SU-DHL-6 (cell line): ENCODE measurements around the gene SNUPN.

Experiments used
- H2AFZ ChIP-seq: fragments of 200-600 bp; sonication (generic); 2 replicates; pipeline ENCODE4 v1.6.1; 2014; ENCODE audit warnings: low read depth, mild to moderate bottlenecking, moderate library complexity, mixed read lengths, antibody characterized with exemption, low read length; ENCODE audit not compliant: severe bottlenecking
- H3F3A ChIP-seq: fragments of 200-600 bp; shearing (Covaris generic); 2 replicates; pipeline ENCODE4 v1.6.0; 2016; ENCODE audit warnings: antibody characterized with exemption, mild to moderate bottlenecking; ENCODE audit not compliant: insufficient read depth
- H3K27ac ChIP-seq: fragments of 200-600 bp; sonication (generic); 2 replicates; pipeline ENCODE4 v1.5.1; 2016; ENCODE audit warnings: low read depth, mild to moderate bottlenecking, low read length, moderate library complexity, mixed read lengths
- H3K27me3 ChIP-seq: fragments of 200-600 bp; sonication (generic), shearing (Covaris generic); 2 replicates; pipeline ENCODE4 v1.6.0; 2014; ENCODE audit warnings: mild to moderate bottlenecking, low read length
- H3K36me3 ChIP-seq: fragments of 200-600 bp; sonication (generic); 2 replicates; pipeline ENCODE4 v1.6.1; 2014; ENCODE audit warnings: mild to moderate bottlenecking, low read length, mixed read lengths
- H3K4me2 ChIP-seq: fragments of 300-600, 200-600 bp; shearing (Covaris generic), sonication (generic); 2 replicates; pipeline ENCODE4 v1.6.0; 2014; ENCODE audit warnings: low read length, low read depth, mild to moderate bottlenecking; ENCODE audit not compliant: poor library complexity, severe bottlenecking
- H3K4me3 ChIP-seq: fragments of 200-600 bp; sonication (generic); 2 replicates; pipeline ENCODE4 v1.5.1; 2014; ENCODE audit warnings: antibody characterized with exemption, low read length, mild to moderate bottlenecking, mixed read lengths; ENCODE audit not compliant: insufficient read depth, poor library complexity, severe bottlenecking
- H3K79me2 ChIP-seq: fragments of 200-600 bp; sonication (generic); 2 replicates; pipeline ENCODE4 v1.6.1; 2014; ENCODE audit warnings: mild to moderate bottlenecking, low read length, moderate library complexity; ENCODE audit not compliant: insufficient read depth
- H3K9ac ChIP-seq: fragments of 200-600 bp; sonication (generic); 2 replicates; pipeline ENCODE4 v1.7.0; 2014; ENCODE audit warnings: mild to moderate bottlenecking, low read length
- H3K9me2 ChIP-seq: fragments of 200-600 bp; sonication (generic); replicated peaks from 2 replicates; pipeline ENCODE4 v1.6.1; 2014; ENCODE audit warnings: low read length; ENCODE audit not compliant: insufficient read depth
- H3K9me3 ChIP-seq: fragments of 200-600 bp; sonication (generic); 2 replicates; pipeline ENCODE4 v1.6.1; 2014; ENCODE audit warnings: low read length, mixed read lengths; ENCODE audit not compliant: insufficient read depth
- H4K20me1 ChIP-seq: fragments of 200-600 bp; sonication (generic); 2 replicates; pipeline ENCODE4 v1.6.1; 2014; ENCODE audit warnings: low read depth, mild to moderate bottlenecking, antibody characterized with exemption, low read length, moderate library complexity, mixed read lengths
- EZH2phosphoT487 ChIP-seq: fragments of 200-600 bp; sonication (generic), shearing (Covaris generic); conservative IDR thresholded peaks from 2 replicates; pipeline ENCODE4 v1.6.1; 2018; ENCODE audit warnings: mild to moderate bottlenecking, antibody characterized with exemption, low read length, moderate library complexity, mixed read lengths
- TF ChIP-seq, protein P1 (sequence below): fragments of 200-600 bp; sonication (generic); IDR thresholded peaks from one replicate; pipeline ENCODE4 v1.5.1; 2017; ENCODE audit warnings: antibody characterized with exemption, mild to moderate bottlenecking, low read length, moderate library complexity; ENCODE audit not compliant: insufficient read depth, poor library complexity, severe bottlenecking

The SNUPN gene

DNA sequence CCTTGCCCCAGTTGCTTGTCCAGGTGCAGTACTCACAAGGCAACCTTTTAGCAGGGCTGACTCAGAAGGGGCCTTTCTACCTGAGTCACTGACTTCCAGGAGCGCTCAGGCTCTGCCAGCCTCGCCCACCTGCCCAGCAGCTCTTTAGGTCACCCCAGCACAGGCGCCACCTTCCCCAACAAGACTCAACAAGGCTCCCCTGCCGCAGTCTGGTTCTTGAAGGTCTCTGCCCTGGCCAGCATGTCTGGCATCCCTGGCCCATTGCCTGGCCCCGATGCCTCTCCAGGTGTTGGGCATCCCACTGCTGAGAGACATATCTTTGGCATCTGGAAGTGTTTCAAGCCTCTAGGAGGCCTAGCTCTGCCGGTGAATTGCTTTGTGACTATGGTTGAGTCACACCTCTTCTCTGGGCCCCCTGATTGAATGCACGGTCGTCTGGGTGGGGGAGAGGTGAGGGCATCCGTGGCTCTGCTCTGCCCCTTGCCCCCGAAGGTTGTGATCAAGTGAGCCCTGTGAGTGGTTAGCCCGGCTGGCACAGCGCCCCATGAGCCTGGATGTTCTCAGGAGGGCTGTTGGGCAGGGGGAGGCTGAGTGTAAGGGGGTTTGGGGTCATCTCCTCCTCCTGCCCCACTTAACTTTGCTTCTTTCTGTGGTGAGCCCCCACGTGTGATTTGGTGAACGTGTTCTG lies 43.8 kb upstream of the SNUPN start:
- Histone ChIP-seq H3K9me2 (no peaks in the 10 kb centered on the region), H3K27ac (no peak overlapping the region), H3K4me3 (no peak overlapping the region), H3F3A (no peaks in the 10 kb centered on the region), H3K4me2 (no peak overlapping the region), H3K9me3 (no peaks in the 10 kb centered on the region), H3K79me2 (no peaks in the 10 kb centered on the region), H2AFZ (no peak overlapping the region), H4K20me1 (no peaks in the 10 kb centered on the region), H3K27me3 (no peaks in the 10 kb centered on the region), H3K9ac (no peak overlapping the region), H3K36me3 (no peaks in the 10 kb centered on the region)
- TF ChIP-seq, protein P1, sequence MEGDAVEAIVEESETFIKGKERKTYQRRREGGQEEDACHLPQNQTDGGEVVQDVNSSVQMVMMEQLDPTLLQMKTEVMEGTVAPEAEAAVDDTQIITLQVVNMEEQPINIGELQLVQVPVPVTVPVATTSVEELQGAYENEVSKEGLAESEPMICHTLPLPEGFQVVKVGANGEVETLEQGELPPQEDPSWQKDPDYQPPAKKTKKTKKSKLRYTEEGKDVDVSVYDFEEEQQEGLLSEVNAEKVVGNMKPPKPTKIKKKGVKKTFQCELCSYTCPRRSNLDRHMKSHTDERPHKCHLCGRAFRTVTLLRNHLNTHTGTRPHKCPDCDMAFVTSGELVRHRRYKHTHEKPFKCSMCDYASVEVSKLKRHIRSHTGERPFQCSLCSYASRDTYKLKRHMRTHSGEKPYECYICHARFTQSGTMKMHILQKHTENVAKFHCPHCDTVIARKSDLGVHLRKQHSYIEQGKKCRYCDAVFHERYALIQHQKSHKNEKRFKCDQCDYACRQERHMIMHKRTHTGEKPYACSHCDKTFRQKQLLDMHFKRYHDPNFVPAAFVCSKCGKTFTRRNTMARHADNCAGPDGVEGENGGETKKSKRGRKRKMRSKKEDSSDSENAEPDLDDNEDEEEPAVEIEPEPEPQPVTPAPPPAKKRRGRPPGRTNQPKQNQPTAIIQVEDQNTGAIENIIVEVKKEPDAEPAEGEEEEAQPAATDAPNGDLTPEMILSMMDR: no peak
- TF ChIP-seq EZH2phosphoT487: no peak

DNA sequence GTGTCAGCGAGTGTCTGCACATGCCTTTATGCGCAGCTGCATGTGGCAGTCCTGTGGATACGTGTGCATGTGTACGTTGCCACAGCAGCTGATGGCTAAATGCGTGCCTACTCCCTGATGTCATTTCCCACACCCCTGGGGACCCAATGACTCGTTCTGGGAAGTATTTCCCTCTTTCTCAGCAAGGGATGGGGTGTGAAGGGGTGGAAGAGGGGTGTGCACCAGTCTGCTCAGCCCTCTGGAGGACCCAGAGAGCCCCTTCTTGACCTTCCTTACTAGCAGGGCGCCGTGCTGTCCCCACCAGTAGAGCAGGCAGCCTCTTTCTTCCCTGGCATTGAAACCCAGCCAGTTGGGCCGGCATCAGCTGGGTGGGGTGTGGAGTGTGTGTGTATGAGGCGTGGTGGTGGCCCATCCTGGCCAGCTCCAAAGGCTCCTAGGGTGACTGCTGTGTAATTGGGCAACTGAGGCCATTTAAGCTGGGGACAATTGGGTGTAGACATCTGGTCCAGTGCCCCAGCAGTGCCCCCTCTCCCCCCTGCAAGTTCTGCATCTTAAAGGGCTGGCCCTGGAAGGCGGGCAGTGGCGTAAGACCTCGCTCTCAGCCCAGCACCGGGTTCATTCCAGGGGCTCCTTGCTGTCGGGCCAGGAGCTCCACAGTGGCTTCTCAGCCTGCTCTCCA lies 41.4 kb upstream of the SNUPN start:
- H3K9me2 ChIP-seq: no peaks in the 10 kb centered on the region
- no peak overlapping the region for H3K4me3 ChIP-seq
- H3K79me2 ChIP-seq: no peaks in the 10 kb centered on the region
- no peaks in the 10 kb centered on the region for H3K27me3 ChIP-seq
- no peak overlapping the region for H3K27ac ChIP-seq
- H2AFZ ChIP-seq: no peak overlapping the region
- H3K4me2 ChIP-seq: no peak overlapping the region
- H3K9ac ChIP-seq: no peak overlapping the region
- no peaks in the 10 kb centered on the region for H3F3A ChIP-seq
- TF ChIP-seq EZH2phosphoT487: no peak
- TF ChIP-seq, protein P1: no peak
- H3K36me3 ChIP-seq: no peaks in the 10 kb centered on the region
- H3K9me3 ChIP-seq: no peaks in the 10 kb centered on the region
- H4K20me1 ChIP-seq: no peaks in the 10 kb centered on the region

DNA sequence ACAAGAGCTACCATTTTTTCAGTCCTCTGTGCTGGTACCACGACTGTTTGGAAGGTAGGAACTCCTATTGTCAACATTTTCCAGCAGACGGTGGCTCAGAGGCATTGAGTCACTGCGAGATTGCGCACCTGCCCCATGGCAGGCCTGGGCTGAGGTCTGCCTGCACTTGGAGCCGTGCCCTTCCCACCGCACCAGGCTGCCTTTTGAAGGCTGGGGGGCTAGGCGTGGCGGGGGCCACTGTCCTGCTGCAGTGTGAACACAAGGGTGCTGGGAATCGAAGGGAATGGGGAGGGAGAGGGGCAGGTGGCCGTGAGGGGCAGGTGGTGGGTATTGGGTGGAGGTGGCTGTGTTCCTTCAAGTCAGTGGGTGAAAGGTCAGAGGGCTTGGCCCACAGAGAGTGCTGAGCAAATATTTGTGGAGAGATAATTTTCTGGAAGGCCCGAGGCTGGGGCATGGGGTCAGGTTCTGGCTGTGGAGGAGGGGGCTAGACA lies 38.5 kb upstream of the SNUPN start:
- no peak overlapping the region for H3K9ac ChIP-seq
- no peak for TF ChIP-seq EZH2phosphoT487
- TF ChIP-seq, protein P1: no peak
- no peaks in the 10 kb centered on the region for H4K20me1 ChIP-seq
- H3K27me3 ChIP-seq: no peaks in the 10 kb centered on the region
- no peak overlapping the region for H3K27ac ChIP-seq
- no peaks in the 10 kb centered on the region for H3K36me3 ChIP-seq
- H3F3A ChIP-seq: no peaks in the 10 kb centered on the region
- no peak overlapping the region for H3K4me2 ChIP-seq
- H3K79me2 ChIP-seq: no peaks in the 10 kb centered on the region
- H3K9me3 ChIP-seq: no peaks in the 10 kb centered on the region
- H2AFZ ChIP-seq: no peak overlapping the region
- H3K4me3 ChIP-seq: no peak overlapping the region
- no peaks in the 10 kb centered on the region for H3K9me2 ChIP-seq
